ENCODE results near the gene TBXA2R.

DNA sequence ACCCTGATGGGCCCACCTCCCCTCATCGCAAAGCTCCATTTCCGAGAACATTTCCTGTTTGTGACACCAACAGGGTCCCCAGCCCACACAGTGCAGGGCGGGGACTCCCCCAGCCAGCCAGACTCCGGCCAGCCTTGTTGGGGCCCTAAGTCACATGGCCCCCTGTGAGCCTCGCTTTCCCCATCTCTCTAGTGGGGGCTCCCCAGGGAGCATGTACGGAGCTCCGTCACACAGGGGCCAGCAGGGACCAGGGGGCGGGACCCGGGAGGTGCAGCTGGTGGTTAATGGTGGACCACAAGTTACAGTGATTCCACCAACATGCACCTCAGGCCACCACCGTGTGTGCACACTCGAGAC, 1.7 kb downstream of the TBXA2R start:
- TF ChIP-seq, protein P1, sequence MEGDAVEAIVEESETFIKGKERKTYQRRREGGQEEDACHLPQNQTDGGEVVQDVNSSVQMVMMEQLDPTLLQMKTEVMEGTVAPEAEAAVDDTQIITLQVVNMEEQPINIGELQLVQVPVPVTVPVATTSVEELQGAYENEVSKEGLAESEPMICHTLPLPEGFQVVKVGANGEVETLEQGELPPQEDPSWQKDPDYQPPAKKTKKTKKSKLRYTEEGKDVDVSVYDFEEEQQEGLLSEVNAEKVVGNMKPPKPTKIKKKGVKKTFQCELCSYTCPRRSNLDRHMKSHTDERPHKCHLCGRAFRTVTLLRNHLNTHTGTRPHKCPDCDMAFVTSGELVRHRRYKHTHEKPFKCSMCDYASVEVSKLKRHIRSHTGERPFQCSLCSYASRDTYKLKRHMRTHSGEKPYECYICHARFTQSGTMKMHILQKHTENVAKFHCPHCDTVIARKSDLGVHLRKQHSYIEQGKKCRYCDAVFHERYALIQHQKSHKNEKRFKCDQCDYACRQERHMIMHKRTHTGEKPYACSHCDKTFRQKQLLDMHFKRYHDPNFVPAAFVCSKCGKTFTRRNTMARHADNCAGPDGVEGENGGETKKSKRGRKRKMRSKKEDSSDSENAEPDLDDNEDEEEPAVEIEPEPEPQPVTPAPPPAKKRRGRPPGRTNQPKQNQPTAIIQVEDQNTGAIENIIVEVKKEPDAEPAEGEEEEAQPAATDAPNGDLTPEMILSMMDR (IDR thresholded peaks at IDR 0.05; ENCODE audit: insufficient read depth, low read depth, low read length) = no peak
- no peak for TF ChIP-seq EZH2 (IDR thresholded peaks at IDR 0.05; ENCODE audit: insufficient read depth, low read length)

Data from astrocyte (in vitro differentiated cells and primary cell).